Stomach (tissue), 9 donors: ENCODE data around the gene NHS. TPM values are rescaled to one million over a fixed set of nuclear protein-coding genes. Genes with fewer than 3 reads are reported as not detected.

Experiments used
- DNase-seq, 2 donors: peaks; one replicate each; pipeline versions ENCODE4 v3.0.0 to v3.0.0-alpha.2; 2013 to 2019
- H3K27ac ChIP-seq, 5 donors: fragments of 200-600 bp in 4 of 5; sonication (generic) in 4 of 5; one replicate each; pipeline ENCODE4 v1.5.1; 2013 to 2019; ENCODE audit warnings: mild to moderate bottlenecking in 1 of 5, moderate library complexity in 1 of 5
- H3K27me3 ChIP-seq, 3 donors: fragments of 200-600 bp; sonication (generic); one replicate each; pipeline ENCODE4 v1.5.1; 2017 to 2019; ENCODE audit warnings: mixed run types in 1 of 3
- H3K36me3 ChIP-seq, 4 donors: fragments of 200-600 bp; sonication (generic); 1 replicate in 3 of 4; 2 replicates in 1 of 4; pipeline ENCODE4 v1.5.1; 2016 to 2019
- H3K4me1 ChIP-seq, 4 donors: fragments of 200-600 bp; sonication (generic); one replicate each; pipeline ENCODE4 v1.5.1; 2016 to 2019
- H3K4me3 ChIP-seq, 4 donors: fragments of 200-600 bp; sonication (generic) in 3 of 4; one replicate each; pipeline ENCODE4 v1.5.1; 2016 to 2019; ENCODE audit warnings: mild to moderate bottlenecking in 1 of 4
- H3K9me3 ChIP-seq, 4 donors: fragments of 200-600 bp; sonication (generic); one replicate each; pipeline ENCODE4 v1.5.1; 2016 to 2019
- EP300 ChIP-seq: sonication (generic); formaldehyde crosslinking; IDR thresholded peaks from one replicate; pipeline ENCODE4 v1.6.1; 2017; ENCODE audit warnings: antibody characterized with exemption
- POLR2A ChIP-seq, 4 donors: fragments of 450-650 bp; IDR thresholded peaks; one replicate each; pipeline ENCODE4 v1.6.1; 2016; ENCODE audit warnings: antibody characterized with exemption in 4 of 4, control low read depth in 2 of 4, mild to moderate bottlenecking in 1 of 4, moderate library complexity in 1 of 4
- POLR2AphosphoS5 ChIP-seq, 3 donors: sonication (generic); formaldehyde crosslinking; IDR thresholded peaks; one replicate each; pipeline ENCODE4 v1.6.1; 2016; ENCODE audit warnings: antibody characterized with exemption in 3 of 3
- WGBS, 5 donors: extraction: QIAGEN DNeasy Blood & Tissue Kit in 3 of 5; methylation state at CpG; one replicate each; pipeline versions ENCODE4 v1.1.5 to v1.1.7; 2013 to 2018; 5-methylcytosine and 5-hydroxymethylcytosine counted together
- intact Hi-C: fragments of 100-400 bp; cut with DNase I; formaldehyde crosslinking; loops from one replicate; pipeline ENCODE4 v1.15.1; 2023; ENCODE audit warnings: low total_unique reads
- polyA plus RNA-seq, 3 donors: library from polyadenylated mRNA; stranded (reverse); fragments of 200-250 nt; gene quantifications; one replicate each; pipeline ENCODE4 v1.2.3, GENCODE V29; 2013
- total RNA-seq, 5 donors: library from RNA; depleted of rRNA; stranded (reverse); fragments of >200 nt; gene quantifications; one replicate each; pipeline versions ENCODE4 v1.1.0 to v1.2.3, GENCODE V29; 2014 to 2016
- TF ChIP-seq, protein P1 (sequence below), 7 experiments: fragments of 450-650 bp in 4 of 7; fragments of 200-600 bp in 3 of 7; sonication (generic) in 3 of 7; IDR thresholded peaks; one replicate each; pipeline ENCODE4 v1.5.1; 2016 to 2019; ENCODE audit warnings: antibody characterized with exemption in 7 of 7, control low read depth in 2 of 7, mild to moderate bottlenecking in 1 of 7
- donor health status: healthy with polysubstance abuse.
- donor health status: Bipolar disorder and iron deficiency.
- donor health status: healthy.

NHS gene
- total and polyA plus RNA-seq, 8 donors, result 1.00 to 7.5 (median 4.3) TPM

DNA sequence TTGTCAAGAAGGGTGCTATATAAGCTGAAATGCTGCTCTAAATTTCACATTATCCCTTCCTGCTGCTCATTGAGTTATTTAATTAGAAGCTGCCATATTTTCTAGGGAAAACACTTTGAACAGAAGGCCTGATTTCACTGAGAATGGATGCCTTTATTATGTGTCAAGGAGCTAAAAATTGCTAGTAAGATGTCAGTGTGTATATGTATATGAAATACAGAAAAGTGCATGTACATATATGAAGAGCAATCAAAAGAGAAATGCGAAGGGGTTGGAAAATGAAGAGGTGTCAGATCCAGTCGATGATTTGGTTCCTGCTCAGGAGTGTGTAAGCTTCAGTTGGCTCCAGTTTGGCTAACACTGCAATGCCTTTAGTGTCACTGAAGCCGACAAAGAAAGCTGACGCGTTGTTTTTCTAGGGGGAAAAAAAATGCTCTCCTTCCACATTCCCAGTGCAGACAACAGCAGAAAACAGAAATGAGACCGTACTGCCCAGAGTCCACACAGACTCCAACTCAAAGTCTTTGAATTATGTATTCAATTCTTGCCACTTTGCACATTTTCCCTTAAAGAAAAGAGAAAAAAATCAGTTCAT is 154.2 kb downstream of the NHS start:
- Histone ChIP-seq H3K27me3 (no peaks in the 10 kb centered on the region), H3K9me3 (no peaks in the 10 kb centered on the region), H3K4me3 (no peak overlapping the region), H3K4me1 (peaks cover 0 to 42% (median 11%) of the 10 kb centered on the region in 4 donors), H3K27ac (no peak overlapping the region), H3K36me3 (no peaks in the 10 kb centered on the region)
- no peak for DNase-seq
- no peak for TF ChIP-seq EP300
- no peak for TF ChIP-seq POLR2A (IDR thresholded peaks at IDR 0.05)
- TF ChIP-seq, protein P1, sequence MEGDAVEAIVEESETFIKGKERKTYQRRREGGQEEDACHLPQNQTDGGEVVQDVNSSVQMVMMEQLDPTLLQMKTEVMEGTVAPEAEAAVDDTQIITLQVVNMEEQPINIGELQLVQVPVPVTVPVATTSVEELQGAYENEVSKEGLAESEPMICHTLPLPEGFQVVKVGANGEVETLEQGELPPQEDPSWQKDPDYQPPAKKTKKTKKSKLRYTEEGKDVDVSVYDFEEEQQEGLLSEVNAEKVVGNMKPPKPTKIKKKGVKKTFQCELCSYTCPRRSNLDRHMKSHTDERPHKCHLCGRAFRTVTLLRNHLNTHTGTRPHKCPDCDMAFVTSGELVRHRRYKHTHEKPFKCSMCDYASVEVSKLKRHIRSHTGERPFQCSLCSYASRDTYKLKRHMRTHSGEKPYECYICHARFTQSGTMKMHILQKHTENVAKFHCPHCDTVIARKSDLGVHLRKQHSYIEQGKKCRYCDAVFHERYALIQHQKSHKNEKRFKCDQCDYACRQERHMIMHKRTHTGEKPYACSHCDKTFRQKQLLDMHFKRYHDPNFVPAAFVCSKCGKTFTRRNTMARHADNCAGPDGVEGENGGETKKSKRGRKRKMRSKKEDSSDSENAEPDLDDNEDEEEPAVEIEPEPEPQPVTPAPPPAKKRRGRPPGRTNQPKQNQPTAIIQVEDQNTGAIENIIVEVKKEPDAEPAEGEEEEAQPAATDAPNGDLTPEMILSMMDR (IDR thresholded peaks at IDR 0.05), result no peak
- no peak for TF ChIP-seq POLR2AphosphoS5 (IDR thresholded peaks at IDR 0.05)
- 31 to 52% (median 47%) methylated on average over 6 of the region's 6 CpGs for WGBS, 5 donors
- intact Hi-C loops, result no loop called here

DNA sequence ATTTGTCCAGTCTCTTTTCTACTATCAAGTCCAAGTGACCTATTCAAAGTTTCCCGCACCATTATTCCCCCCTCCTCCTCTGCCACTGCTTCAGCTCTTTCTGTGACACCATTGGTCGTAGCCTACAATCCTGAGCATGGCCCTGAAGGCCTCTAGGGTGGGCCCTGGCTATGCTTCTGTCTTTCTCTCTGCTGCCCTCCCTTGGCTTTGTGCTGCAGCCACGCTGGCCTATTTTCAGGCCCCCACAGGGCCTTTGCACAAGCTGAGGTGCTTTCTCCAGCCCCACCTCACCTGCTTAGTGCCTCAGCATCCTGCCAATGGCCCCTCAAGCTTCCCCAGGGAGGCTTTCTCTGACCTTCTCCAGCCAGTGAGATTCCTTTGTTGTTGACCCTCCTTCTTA is 156.5 kb downstream of the NHS start:
- intact Hi-C loops, result no loop called here
- H3K9me3 ChIP-seq, result no peaks in the 10 kb centered on the region
- 77 to 100% (median 92%) methylated on average over 3 of the region's 3 CpGs for WGBS, 5 donors
- peaks cover 0 to 35% (median 11%) of the 10 kb centered on the region in 4 donors for H3K4me1 ChIP-seq
- H3K4me3 ChIP-seq, result no peak overlapping the region
- H3K27ac ChIP-seq, result no peak overlapping the region
- no peaks in the 10 kb centered on the region for H3K36me3 ChIP-seq
- DNase-seq, result no peak
- peaks cover 0 to 3% (median 0%) of the 10 kb centered on the region in 3 donors for H3K27me3 ChIP-seq
- TF ChIP-seq EP300 (no peak), POLR2A (IDR thresholded peaks at IDR 0.05) (no peak), POLR2AphosphoS5 (IDR thresholded peaks at IDR 0.05) (no peak)
- TF ChIP-seq, protein P1 (IDR thresholded peaks at IDR 0.05), result no peak

DNA sequence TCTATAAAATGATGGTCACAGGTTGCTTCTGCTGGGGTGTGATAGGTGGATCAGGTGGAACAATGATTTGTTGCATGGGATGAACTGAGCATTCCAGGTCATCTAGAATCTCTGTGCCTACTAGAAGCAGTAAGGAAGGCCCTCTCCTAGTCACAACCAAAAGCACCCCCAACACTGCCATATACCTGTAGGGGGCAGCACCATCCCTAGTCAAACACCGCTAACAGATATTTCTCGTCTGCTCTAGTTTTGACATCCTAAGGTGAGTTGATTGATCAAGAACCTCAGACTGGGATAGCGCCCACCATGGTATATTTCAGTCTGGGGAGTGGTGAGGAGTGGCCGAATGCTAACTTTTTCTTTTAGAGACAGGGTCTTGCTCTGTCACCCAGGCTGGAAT is 160.2 kb downstream of the NHS start:
- Histone ChIP-seq H3K4me3 (no peak overlapping the region), H3K9me3 (peaks cover 0 to 5% (median 0%) of the 10 kb centered on the region in 4 donors), H3K4me1 (no peaks in the 10 kb centered on the region), H3K27me3 (peaks cover 0 to 3% (median 0%) of the 10 kb centered on the region in 3 donors), H3K36me3 (no peaks in the 10 kb centered on the region), H3K27ac (no peak overlapping the region)
- WGBS, 5 donors, result 72 to 89% (median 81%) methylated on average over 4 of the region's 4 CpGs
- TF ChIP-seq, protein P1 (IDR thresholded peaks at IDR 0.05), result peak in 2 of 7 experiments; percentile 22 to 35
- TF ChIP-seq EP300 (no peak), POLR2A (IDR thresholded peaks at IDR 0.05) (no peak), POLR2AphosphoS5 (IDR thresholded peaks at IDR 0.05) (no peak)
- intact Hi-C loops, result no loop called here
- peak in 1 of 2 donors; percentile 28 for DNase-seq

DNA sequence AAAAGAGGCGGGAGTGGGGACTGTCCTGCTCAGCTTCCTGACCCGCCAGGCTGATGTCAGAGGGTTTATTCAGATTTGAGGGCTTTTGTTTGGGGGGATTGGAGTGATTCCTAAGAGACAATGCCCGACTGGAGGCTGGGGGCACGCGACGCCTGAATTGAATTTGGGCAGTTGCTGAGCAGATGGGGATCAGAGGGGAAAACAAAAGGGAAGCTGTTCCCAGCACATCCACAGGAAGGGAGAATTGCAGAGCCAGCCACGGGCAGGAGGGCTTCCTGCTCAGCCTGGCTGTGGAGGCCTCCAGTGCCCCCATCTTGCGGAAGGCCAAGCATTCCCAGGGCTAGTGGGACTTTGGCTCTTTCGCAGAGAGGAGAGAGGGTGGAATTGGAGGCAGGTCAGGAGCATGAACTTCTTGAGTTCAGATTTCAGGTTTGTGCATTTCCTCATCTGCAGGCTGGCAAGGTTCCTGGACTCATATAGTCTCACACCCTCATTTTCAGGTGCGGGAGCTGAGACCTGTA is 162.8 kb downstream of the NHS start:
- Histone ChIP-seq H3K36me3 (no peaks in the 10 kb centered on the region), H3K4me1 (no peaks in the 10 kb centered on the region), H3K27ac (no peak overlapping the region), H3K4me3 (no peak overlapping the region), H3K27me3 (peaks cover 0 to 3% (median 0%) of the 10 kb centered on the region in 3 donors), H3K9me3 (peaks cover 0 to 5% (median 0%) of the 10 kb centered on the region in 4 donors)
- peak; percentile 34 to 37 for DNase-seq
- intact Hi-C loops, result no loop called here
- 57 to 78% (median 73%) methylated on average over 9 to 10 of the region's 10 CpGs for WGBS, 5 donors
- TF ChIP-seq POLR2A (IDR thresholded peaks at IDR 0.05) (no peak), POLR2AphosphoS5 (IDR thresholded peaks at IDR 0.05) (no peak), EP300 (no peak)
- TF ChIP-seq, protein P1 (IDR thresholded peaks at IDR 0.05), result no peak
